Mucosa of stomach (tissue), 1 donor: ENCODE data around the gene HIPK2.

Experiments used
- H3K27me3 ChIP-seq: one replicate; pipeline ENCODE4 v1.7.0; 2013; ENCODE audit warnings: mild to moderate bottlenecking, low read length; ENCODE audit not compliant: control insufficient read depth, insufficient read depth
- H3K36me3 ChIP-seq: one replicate; pipeline ENCODE4 v1.7.0; 2013; ENCODE audit warnings: low read length; ENCODE audit not compliant: control insufficient read depth, insufficient read depth
- H3K4me1 ChIP-seq: one replicate; pipeline ENCODE4 v1.7.0; 2013; ENCODE audit warnings: mild to moderate bottlenecking, low read length; ENCODE audit not compliant: control insufficient read depth, insufficient read depth
- H3K4me3 ChIP-seq: one replicate; pipeline ENCODE4 v1.7.0; 2013; ENCODE audit warnings: low read length
- H3K9ac ChIP-seq: one replicate; pipeline ENCODE4 v1.7.0; 2013; ENCODE audit warnings: mild to moderate bottlenecking, low read length, moderate library complexity
- H3K9me3 ChIP-seq: one replicate; pipeline ENCODE4 v1.7.0; 2013; ENCODE audit warnings: mild to moderate bottlenecking, low read length, moderate library complexity; ENCODE audit not compliant: control insufficient read depth
- donor health status: Pancreatic carcinoma.

Gene HIPK2

GRCh38 chr7:139587535-139587934, 190.3 kb downstream of the HIPK2 start:
- Histone ChIP-seq H3K9ac (no peak overlapping the region), H3K4me1 (no peaks in the 10 kb centered on the region), H3K4me3 (no peak overlapping the region), H3K9me3 (no peaks in the 10 kb centered on the region), H3K27me3 (no peaks in the 10 kb centered on the region), H3K36me3 (peaks cover 33% of the 10 kb centered on the region)

- no peak overlapping the region for H3K9ac ChIP-seq
- no peaks in the 10 kb centered on the region for H3K4me1 ChIP-seq
- no peaks in the 10 kb centered on the region for H3K9me3 ChIP-seq
- H3K27me3 ChIP-seq = no peaks in the 10 kb centered on the region
- H3K36me3 ChIP-seq = peaks cover 36% of the 10 kb centered on the region
- H3K4me3 ChIP-seq = no peak overlapping the region
Measured at GRCh38 chr7:139586286-139586685, 191.5 kb downstream of the HIPK2 start.

- Histone ChIP-seq H3K27me3 (no peaks in the 10 kb centered on the region), H3K36me3 (peaks cover 39% of the 10 kb centered on the region), H3K9me3 (no peaks in the 10 kb centered on the region), H3K9ac (no peak overlapping the region), H3K4me3 (no peak overlapping the region), H3K4me1 (no peaks in the 10 kb centered on the region)
Measured at GRCh38 chr7:139585042-139585441, 192.8 kb downstream of the HIPK2 start.

GRCh38 chr7:139583826-139584553, 193.8 kb downstream of the HIPK2 start:
- no peaks in the 10 kb centered on the region for H3K27me3 ChIP-seq
- no peak overlapping the region for H3K4me3 ChIP-seq
- H3K36me3 ChIP-seq = peaks cover 39% of the 10 kb centered on the region
- no peaks in the 10 kb centered on the region for H3K9me3 ChIP-seq
- H3K4me1 ChIP-seq = no peaks in the 10 kb centered on the region
- H3K9ac ChIP-seq = no peak overlapping the region

- no peak overlapping the region for H3K4me3 ChIP-seq
- no peaks in the 10 kb centered on the region for H3K9me3 ChIP-seq
- peaks cover 35% of the 10 kb centered on the region for H3K36me3 ChIP-seq
- H3K9ac ChIP-seq = no peak overlapping the region
- no peaks in the 10 kb centered on the region for H3K27me3 ChIP-seq
- H3K4me1 ChIP-seq = no peaks in the 10 kb centered on the region
Measured at GRCh38 chr7:139582671-139583155, 195.1 kb downstream of the HIPK2 start.

- Histone ChIP-seq H3K9me3 (no peaks in the 10 kb centered on the region), H3K9ac (no peak overlapping the region), H3K36me3 (peaks cover 35% of the 10 kb centered on the region)
Measured at GRCh38 chr7:139582130-139582650, 195.6 kb downstream of the HIPK2 start.

DNA sequence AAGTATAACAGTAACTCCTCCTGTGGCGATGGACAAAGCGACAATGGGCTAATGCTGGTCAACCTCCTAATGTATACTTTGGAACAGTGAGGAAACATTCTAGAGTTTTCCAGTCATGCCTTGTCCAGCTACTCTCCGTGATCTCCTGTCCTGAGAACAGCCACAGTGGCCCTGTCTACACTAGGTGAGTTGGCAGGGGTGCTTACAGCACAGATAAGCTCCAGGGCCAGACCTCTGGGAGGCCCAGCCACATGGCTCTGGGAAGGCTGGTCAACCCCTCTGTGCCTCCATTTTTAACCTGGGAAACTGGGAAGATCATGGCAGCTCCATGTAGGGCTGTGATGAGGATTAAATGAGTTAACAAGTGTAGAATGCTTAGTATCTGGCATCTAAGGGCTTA, 197.4 kb downstream of the HIPK2 start:
- H3K27me3 ChIP-seq = no peaks in the 10 kb centered on the region
- H3K9ac ChIP-seq = no peak overlapping the region
- no peaks in the 10 kb centered on the region for H3K9me3 ChIP-seq
- H3K4me3 ChIP-seq = no peak overlapping the region
- no peaks in the 10 kb centered on the region for H3K4me1 ChIP-seq
- H3K36me3 ChIP-seq = peaks cover 43% of the 10 kb centered on the region

More at GRCh38 chr7:139582130-139582650, 195.6 kb downstream of the HIPK2 start:
- Histone ChIP-seq H3K4me1 (no peaks in the 10 kb centered on the region), H3K4me3 (no peak overlapping the region), H3K27me3 (no peaks in the 10 kb centered on the region)

- Histone ChIP-seq H3K9ac (no peak overlapping the region), H3K27me3 (no peaks in the 10 kb centered on the region), H3K4me1 (no peaks in the 10 kb centered on the region), H3K4me3 (no peak overlapping the region), H3K36me3 (peaks cover 20% of the 10 kb centered on the region), H3K9me3 (no peaks in the 10 kb centered on the region)
Measured at GRCh38 chr7:139576179-139576973, 201.4 kb downstream of the HIPK2 start.

GRCh38 chr7:139575338-139575680, 202.5 kb downstream of the HIPK2 start:
- Histone ChIP-seq H3K4me3 (no peak overlapping the region), H3K27me3 (no peaks in the 10 kb centered on the region), H3K36me3 (peaks cover 15% of the 10 kb centered on the region), H3K9me3 (no peaks in the 10 kb centered on the region), H3K4me1 (no peaks in the 10 kb centered on the region), H3K9ac (no peak overlapping the region)

GRCh38 chr7:139574618-139575337, 203.0 kb downstream of the HIPK2 start:
- H3K9me3 ChIP-seq = no peaks in the 10 kb centered on the region
- no peaks in the 10 kb centered on the region for H3K27me3 ChIP-seq
- no peak overlapping the region for H3K4me3 ChIP-seq
- H3K4me1 ChIP-seq = no peaks in the 10 kb centered on the region
- no peak overlapping the region for H3K9ac ChIP-seq
- peaks cover 13% of the 10 kb centered on the region for H3K36me3 ChIP-seq

DNA sequence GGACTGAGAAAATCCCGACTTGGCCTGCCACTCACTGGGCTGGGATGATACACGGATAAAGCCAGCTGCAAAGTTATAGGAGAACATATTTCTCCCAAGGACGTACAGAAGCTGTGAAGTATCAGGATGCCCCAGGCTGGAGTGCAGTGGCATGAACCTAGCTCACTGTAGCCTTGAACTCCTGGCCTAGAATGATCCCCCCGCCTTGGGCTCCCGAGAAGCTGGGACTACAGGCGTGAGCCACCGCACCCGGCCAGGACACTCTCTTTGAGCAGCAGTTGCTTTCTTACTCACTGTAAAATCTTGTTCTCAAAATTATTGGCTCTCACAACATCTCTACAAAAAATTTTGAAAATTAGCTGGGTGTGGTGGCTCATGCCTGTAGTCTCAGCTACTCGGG, 203.9 kb downstream of the HIPK2 start:
- Histone ChIP-seq H3K4me1 (no peaks in the 10 kb centered on the region), H3K9me3 (no peaks in the 10 kb centered on the region), H3K9ac (no peak overlapping the region), H3K27me3 (no peaks in the 10 kb centered on the region), H3K4me3 (no peak overlapping the region), H3K36me3 (peaks cover 13% of the 10 kb centered on the region)
